ENCODE results near the gene DNAJC24.
"Not testable (repeated sequence)": the region's sequence is repeated elsewhere in the genome, so short reads cannot be mapped to it uniquely, and the experiment has no call there.

Gene DNAJC24, protein sequence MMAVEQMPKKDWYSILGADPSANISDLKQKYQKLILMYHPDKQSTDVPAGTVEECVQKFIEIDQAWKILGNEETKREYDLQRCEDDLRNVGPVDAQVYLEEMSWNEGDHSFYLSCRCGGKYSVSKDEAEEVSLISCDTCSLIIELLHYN

DNA sequence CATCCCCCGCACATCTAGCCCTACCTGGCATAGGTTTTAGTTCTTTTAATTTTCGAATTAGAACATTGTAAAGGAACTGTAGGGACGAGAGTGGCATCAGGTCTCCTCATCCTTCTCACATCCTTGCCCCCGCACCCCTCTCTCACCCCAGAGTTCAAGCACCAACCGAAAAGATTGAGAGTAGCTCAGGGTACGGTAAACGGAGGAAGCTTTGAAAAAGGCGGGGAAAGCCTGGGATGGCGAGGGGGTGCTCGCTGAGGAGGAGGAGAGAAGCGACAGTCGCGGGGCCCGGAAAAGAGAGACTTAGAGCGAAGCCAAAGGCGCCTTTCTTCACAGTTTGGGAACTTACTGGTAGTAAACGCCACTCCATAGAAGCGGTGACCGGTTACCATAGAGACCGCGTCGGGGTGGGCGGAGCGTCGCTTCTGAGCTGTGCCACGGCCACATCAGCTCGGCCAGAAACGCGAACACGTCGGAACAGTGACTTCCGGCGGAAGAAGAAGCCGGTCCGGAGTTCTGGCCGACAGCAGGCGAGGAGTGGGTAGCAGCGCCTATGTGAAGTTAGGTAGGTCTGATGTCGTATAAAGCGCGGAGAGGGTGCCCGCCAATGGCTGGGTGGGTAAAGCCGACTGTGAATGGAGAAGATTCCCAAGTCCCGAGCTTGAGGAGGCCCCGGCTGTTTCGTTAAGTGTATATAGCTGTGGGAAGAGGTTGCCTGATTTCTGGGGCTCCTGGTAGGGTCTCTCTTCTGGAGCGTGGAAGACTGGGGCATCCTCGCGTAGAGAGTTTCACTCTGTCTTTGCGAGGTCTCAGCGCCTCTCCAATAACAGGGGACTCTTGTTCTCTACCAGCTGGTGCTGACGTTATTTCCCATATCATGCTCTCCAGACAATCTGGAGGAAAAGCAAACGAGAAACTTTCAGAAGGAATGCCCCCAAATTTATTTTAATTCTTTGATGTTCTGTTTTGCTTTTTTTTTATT, at the start of gene DNAJC24, which contains the start of gene DCDC1:
Gene DNAJC24, plus strand, starts transcription at position 513 of the 982 bp plus-strand sequence. CDS start 889 bp downstream, outside the sequence.
Gene DCDC1, minus strand, starts transcription at position 392 of the 982 bp plus-strand sequence. CDS start 41,459 bp downstream, outside the sequence.
- peak; percentile 94 for DNase-seq (ENCODE audit: low spot score)

- DNase-seq (ENCODE audit: low spot score) = not testable (repeated sequence)
Measured at GRCh38 chr11:31321494-31321893, 48.2 kb upstream of the DNAJC24 start.

- DNase-seq (ENCODE audit: low spot score) = no peak
Measured at GRCh38 chr11:31323145-31323544, 46.5 kb upstream of the DNAJC24 start.

DNA sequence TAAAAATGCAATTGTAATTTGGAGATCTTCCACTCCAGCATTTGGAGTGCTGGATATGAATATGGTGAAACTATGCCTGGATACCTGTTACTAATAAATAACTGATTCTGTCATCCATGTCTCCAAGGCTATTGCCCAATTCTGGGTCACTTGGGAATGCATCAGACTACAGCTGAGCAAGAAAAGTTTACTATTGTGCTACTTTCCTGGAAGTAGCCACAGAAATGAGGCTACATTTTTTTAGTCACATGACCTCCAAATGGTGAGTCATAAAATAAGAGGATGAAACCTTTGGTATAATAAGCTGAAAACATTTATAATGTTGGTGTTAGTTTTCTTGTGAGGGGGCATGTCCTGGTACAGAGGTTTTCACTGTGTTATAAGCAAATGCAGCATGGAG, 44.5 kb upstream of the DNAJC24 start:
- peak; percentile 57 for DNase-seq (ENCODE audit: low spot score)

GRCh38 chr11:31326470-31327148, 43.1 kb upstream of the DNAJC24 start:
- DNase-seq (ENCODE audit: low spot score) = no peak

GRCh38 chr11:31327417-31327816, 42.2 kb upstream of the DNAJC24 start:
- no peak for DNase-seq (ENCODE audit: low spot score)

GRCh38 chr11:31328697-31329096, 41.0 kb upstream of the DNAJC24 start:
- no peak for DNase-seq (ENCODE audit: low spot score)

DNA sequence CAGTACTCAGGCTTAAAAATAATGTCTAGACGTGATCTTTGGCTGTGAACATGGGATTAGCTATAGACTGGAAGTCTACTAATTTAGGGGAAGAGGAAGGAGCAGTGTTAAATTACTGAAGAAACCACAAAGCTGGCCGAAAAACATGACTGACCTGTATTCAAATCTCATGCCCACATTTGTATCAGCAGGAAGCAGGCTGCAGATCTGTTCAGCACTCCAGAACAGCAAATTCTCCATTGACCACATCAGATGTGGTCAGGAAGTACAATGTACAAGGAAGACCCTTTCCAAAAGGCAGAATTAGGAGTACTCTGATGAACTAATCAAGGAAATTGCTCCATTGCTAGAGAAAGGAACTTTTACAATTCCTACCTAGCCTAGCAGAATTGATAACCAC, 31.9 kb upstream of the DNAJC24 start:
- DNase-seq (ENCODE audit: low spot score) = no peak

DNA sequence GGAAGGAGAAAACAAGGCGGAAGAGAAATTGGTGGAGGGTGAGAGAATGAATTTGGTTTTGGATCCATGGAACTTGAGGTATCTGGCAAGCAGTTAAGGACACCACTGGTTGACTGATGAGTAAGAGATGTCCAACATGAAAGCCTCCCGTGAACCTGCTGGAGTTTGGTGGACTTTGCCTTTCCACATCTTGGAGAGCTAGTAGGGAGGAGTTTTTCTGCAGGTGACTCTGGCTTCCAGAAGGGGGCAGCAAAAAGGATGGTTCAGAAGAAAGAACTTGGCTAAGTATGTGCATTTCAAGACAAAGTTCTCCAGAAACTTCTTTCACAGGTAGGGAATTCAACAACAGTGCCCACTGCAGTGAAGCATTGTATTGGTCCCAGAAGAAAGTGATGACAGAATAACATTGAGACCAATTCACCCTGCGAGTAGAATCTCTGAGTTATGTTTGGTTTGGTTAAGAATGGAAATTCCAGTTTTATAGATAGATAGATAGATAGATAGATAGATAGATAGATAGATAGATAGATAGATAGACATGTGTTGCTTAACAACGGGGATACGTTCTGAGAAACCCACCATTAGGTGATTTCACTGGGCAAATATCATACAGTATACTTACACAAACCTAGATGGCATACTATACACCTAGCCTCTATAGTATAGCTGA, 28.6 kb upstream of the DNAJC24 start:
- peak; percentile 29 for DNase-seq (ENCODE audit: low spot score)

DNA sequence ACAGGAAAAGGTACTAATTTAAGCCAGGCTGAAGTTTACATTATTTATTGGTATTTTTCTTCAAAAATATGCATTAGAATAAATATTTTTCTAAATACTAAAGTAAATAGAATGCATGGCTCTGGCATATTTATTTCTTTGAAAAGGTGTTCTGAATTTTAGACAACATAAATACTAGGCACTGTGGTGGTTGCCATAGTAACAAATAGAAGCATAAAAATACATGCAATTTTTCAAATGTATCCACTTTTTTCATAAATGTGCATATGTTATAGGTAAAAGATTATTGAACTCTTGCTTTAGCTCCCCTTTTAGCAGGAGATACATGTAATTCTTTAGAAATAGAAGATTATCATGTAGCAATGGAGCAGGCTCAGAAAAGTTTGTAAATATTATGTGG, 18.5 kb upstream of the DNAJC24 start:
- DNase-seq (ENCODE audit: low spot score) = no peak

- DNase-seq (ENCODE audit: low spot score) = peak; percentile 26
Measured at GRCh38 chr11:31355131-31355530, 14.5 kb upstream of the DNAJC24 start.

- no peak for DNase-seq (ENCODE audit: low spot score)
Measured at GRCh38 chr11:31355817-31356216, 13.8 kb upstream of the DNAJC24 start.

DNA sequence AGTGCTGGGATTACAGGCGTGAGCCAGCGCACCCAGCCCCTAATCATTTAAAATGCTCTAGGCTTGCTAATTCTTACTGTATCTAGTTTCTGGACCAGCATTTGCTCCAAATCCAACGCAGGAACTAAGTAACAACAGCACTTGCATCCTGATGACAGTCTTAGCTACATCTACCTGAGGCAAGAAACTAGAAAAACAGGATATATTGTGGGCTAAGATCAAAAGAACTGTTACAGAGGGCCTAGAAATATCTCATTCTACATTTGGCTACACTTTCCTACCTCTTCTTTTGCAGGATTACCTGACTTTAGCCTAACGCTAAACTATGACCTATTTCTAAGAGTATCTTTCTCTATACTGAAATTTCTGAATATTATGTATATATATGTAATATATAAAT, 7.9 kb upstream of the DNAJC24 start:
- no peak for DNase-seq (ENCODE audit: low spot score)

DNA sequence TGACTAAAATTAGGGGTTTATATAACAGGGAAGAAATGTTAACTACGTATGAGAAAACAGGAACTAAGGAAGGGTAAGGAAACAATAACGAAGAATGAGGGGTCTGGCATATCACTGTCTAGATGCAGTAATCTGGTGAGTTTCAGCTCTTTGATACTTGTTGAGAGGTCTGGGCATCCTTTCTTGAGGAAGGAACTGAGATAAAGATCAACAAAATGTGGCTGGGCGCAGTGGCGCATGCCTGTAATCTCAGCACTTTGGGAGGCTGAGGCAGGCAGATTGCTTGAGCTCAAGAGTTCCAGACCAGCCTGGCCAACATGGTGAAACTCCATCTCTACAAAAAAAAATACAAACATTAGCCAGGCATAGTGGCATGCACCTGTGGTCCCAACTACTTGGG, 2.9 kb upstream of the DNAJC24 start:
- DNase-seq (ENCODE audit: low spot score) = no peak

DNA sequence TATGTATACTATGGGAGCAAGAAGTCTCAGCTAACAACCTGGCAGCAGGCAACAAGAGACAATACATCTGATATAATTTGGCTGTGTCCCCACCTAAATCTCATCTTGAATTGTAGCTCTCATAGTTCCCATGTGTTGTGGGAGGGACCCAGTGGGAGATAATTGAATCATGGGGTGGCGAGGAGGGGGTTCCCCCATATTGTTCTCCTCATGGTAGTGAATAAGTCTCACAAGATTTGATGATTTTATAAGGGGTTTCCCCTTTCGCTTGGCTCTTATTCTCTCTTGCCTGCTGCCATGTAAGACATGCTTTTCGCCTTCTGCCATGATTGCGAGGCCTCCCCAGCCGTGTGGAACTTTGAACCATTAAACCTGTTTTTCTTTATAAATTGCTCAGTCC, 6.2 kb downstream of the DNAJC24 start:
- DNase-seq (ENCODE audit: low spot score) = no peak

DNA sequence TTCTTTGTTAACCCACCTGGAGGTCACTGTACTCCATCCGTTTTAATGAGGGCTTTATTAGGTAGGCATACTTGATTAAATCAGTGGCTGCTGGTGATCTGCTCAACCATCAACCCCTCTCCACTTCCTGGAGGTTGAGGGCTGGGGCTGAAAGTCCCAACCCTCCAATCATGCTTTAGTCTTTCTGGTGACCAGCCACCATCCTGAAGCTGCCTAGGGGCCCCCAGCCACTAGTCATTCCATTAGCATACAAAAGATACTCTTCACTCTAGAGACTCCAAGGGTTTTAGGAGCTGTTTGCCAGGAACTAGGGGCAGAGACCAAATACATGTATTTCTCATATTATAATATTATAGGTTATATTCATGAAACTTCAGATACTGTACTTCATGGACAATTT, 13.5 kb downstream of the DNAJC24 start:
- DNase-seq (ENCODE audit: low spot score) = no peak

GRCh38 chr11:31387379-31387778, 17.7 kb downstream of the DNAJC24 start:
- DNase-seq (ENCODE audit: low spot score) = no peak

DNA sequence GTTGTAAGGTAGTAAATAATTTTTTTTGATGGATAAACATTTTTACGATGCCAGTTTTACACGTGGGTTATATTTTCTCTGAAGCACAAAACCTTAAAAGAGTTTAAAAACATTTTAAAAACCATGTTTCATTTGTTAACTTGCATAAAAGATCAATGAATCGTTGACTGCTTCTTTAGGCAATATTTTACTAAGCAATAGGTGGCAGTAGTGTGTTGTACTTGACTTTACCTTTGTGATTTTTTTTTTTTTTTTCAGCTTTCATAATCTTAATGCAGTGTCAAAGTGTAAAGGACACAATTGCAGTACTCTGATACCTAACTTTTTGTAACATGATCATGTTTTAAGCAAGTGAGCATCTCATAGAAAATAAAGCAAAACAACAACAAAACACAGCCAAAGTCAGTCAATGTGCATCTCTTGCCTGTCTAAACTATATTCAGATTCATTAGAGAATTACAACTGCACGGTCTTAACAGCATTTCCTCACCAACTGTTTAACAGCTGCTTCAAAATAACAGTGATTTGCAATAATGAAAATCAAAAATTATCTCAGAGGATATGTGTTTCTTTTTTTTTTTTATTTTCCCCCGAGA, 27.7 kb downstream of the DNAJC24 start:
- peak; percentile 23 for DNase-seq (ENCODE audit: low spot score)

DNA sequence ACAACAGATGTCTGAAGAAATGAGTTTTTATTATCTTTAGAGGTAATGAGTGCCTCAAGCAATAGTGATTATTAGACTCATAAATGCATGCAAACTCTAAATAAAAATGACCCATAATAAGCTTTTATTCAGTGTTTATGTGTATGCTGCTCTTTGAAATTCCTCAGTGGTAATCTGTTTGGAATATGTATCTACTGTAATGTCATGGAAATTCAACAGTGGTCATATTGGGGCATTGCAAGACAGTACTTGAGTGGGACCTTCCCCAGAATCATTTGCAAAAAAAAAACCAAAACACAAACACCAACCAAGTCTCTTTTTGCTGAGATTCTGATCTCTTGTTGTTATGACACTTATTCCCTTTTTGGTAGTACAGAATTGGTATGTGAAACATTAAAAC, 35.0 kb downstream of the DNAJC24 start:
- no peak for DNase-seq (ENCODE audit: low spot score)

DNA sequence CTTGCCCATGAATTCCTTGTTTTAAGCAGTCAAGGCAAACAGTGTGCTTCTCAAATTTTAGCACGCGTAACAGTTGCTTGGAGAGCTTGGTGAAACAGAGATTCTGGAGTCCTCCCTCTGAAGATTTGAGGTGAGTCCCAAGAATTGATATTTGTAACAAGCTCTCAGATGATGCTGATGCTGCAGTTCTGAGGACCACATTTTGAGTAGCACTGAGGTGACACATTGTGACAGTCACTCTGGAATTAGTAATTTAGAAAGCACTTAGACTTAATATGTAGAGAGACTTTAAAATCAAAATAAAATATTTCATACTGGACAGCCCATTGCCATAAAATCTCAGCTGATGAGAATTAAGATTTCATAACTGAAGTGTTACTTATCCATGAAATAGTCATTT, 38.5 kb downstream of the DNAJC24 start:
- DNase-seq (ENCODE audit: low spot score) = no peak

DNA sequence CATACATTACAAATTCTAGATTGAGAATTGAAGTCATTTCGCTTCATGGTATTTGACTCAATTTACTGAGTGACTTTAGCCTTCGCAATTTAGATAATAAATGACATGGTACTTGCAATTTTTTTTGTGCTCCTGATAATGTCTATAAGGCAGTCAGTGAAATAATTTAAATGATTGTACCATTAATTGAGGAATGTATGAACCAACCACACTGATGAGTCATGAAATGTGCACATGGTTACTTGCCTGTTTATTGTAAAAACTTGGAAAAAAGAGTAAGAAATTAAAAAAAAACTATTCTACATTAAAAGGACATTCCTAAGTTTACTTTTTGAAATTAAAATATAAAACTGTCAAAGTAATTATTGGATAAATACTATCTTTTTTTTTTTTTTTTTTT, 43.3 kb downstream of the DNAJC24 start:
- peak; percentile 22 for DNase-seq (ENCODE audit: low spot score)

GRCh38 chr11:31414338-31414737, 44.7 kb downstream of the DNAJC24 start:
- DNase-seq (ENCODE audit: low spot score) = no peak
